Measurements from ENCODE around the gene OR2A25. TPM values are rescaled to one million over a fixed set of nuclear protein-coding genes. Genes with fewer than 3 reads are reported as not detected.
"Not testable (repeated sequence)": the region's sequence is repeated elsewhere in the genome, so short reads cannot be mapped to it uniquely, and the experiment has no call there.

Gene OR2A25
- total RNA-seq, 2 experiments from 2014 or later = not detected

GRCh38 chr7:144048648-144049047, 21.0 kb upstream of the OR2A25 start, which contains the start of gene OR2A5:
TSS of gene OR2A5 (plus strand) at chr7:144048948. CDS start at chr7:144050402, 1,454 bp downstream.
- H2AFZ ChIP-seq (ENCODE audit: low read length) = no peak within 1 kb of the TSS
- no peaks in the 10 kb centered on the region for H4K20me1 ChIP-seq (ENCODE audit: insufficient read depth, low read length)
- H3K4me3 ChIP-seq (ENCODE audit: low read depth, low read length, poor library complexity, severe bottlenecking) = no peak within 1 kb of the TSS
- no TSS peak for BruUV-seq (replicated peaks)
- ChIA-PET CTCF (ENCODE audit: unreplicated experiment) (no interaction called here), POLR2A (interaction anchor here (0.7 kb wide), 1 partner anchor 11 kb away, joined by 4 read pairs; no protein-coding TSS in a partner anchor)
- H3K9me2 ChIP-seq (ENCODE audit: insufficient read depth, low read length) = no peaks in the 10 kb centered on the region
- no peaks in the 10 kb centered on the region for H3K79me2 ChIP-seq (ENCODE audit: insufficient read depth, low read depth, low read length)
- no peaks in the 10 kb centered on the region for H3K36me3 ChIP-seq (ENCODE audit: insufficient read depth, low read length)
- no peaks in the 10 kb centered on the region for H3K9me3 ChIP-seq (ENCODE audit: low read length)
- TF ChIP-seq EZH2phosphoT487 (IDR thresholded peaks at IDR 0.05; ENCODE audit: borderline replicate concordance, low read depth, low read length) (no peak), CTCF (conservative IDR thresholded peaks at IDR 0.05; ENCODE audit: low read length) (no peak)
- no peaks in the 10 kb centered on the region for H3K4me1 ChIP-seq (ENCODE audit: insufficient read depth, low read length, poor library complexity, severe bottlenecking)
- DNase-seq (ENCODE audit: low spot score) = no peak
- H3K27ac ChIP-seq (ENCODE audit: low read depth, low read length, poor library complexity, severe bottlenecking) = no peak within 1 kb of the TSS
- intact Hi-C loops (cut with micrococcal nuclease; ENCODE audit: unreplicated experiment) = no loop called here
- no peak within 1 kb of the TSS for H3K4me2 ChIP-seq (ENCODE audit: low read length)

- H2AFZ ChIP-seq (ENCODE audit: low read length) = no peak overlapping the region
- no peak overlapping the region for H3K4me2 ChIP-seq (ENCODE audit: low read length)
- no peaks in the 10 kb centered on the region for H3K9me3 ChIP-seq (ENCODE audit: low read length)
- no TSS peak for BruUV-seq (replicated peaks)
- ChIA-PET POLR2A (no interaction called here), CTCF (ENCODE audit: unreplicated experiment) (no interaction called here)
- H4K20me1 ChIP-seq (ENCODE audit: insufficient read depth, low read length) = no peaks in the 10 kb centered on the region
- no peaks in the 10 kb centered on the region for H3K4me1 ChIP-seq (ENCODE audit: insufficient read depth, low read length, poor library complexity, severe bottlenecking)
- DNase-seq (ENCODE audit: low spot score) = no peak
- H3K27ac ChIP-seq (ENCODE audit: low read depth, low read length, poor library complexity, severe bottlenecking) = no peak overlapping the region
- no peaks in the 10 kb centered on the region for H3K79me2 ChIP-seq (ENCODE audit: insufficient read depth, low read depth, low read length)
- TF ChIP-seq EZH2phosphoT487 (IDR thresholded peaks at IDR 0.05; ENCODE audit: borderline replicate concordance, low read depth, low read length) = no peak
- no peak for TF ChIP-seq CTCF (conservative IDR thresholded peaks at IDR 0.05; ENCODE audit: low read length)
- intact Hi-C loops (cut with micrococcal nuclease; ENCODE audit: unreplicated experiment) = no loop called here
- no peak overlapping the region for H3K4me3 ChIP-seq (ENCODE audit: low read depth, low read length, poor library complexity, severe bottlenecking)
- no peaks in the 10 kb centered on the region for H3K36me3 ChIP-seq (ENCODE audit: insufficient read depth, low read length)
- no peaks in the 10 kb centered on the region for H3K9me2 ChIP-seq (ENCODE audit: insufficient read depth, low read length)
Observed at GRCh38 chr7:144049491-144049890, 20.1 kb upstream of the OR2A25 start.

- H3K79me2 ChIP-seq (ENCODE audit: insufficient read depth, low read depth, low read length) = no peaks in the 10 kb centered on the region
- CTCF ChIA-PET (ENCODE audit: unreplicated experiment) = no interaction called here
- H3K27ac ChIP-seq (ENCODE audit: low read depth, low read length, poor library complexity, severe bottlenecking) = no peak overlapping the region
- H3K4me1 ChIP-seq (ENCODE audit: insufficient read depth, low read length, poor library complexity, severe bottlenecking) = no peaks in the 10 kb centered on the region
- H3K9me2 ChIP-seq (ENCODE audit: insufficient read depth, low read length) = no peaks in the 10 kb centered on the region
- no peak overlapping the region for H3K4me3 ChIP-seq (ENCODE audit: low read depth, low read length, poor library complexity, severe bottlenecking)
- H2AFZ ChIP-seq (ENCODE audit: low read length) = no peak overlapping the region
- H4K20me1 ChIP-seq (ENCODE audit: insufficient read depth, low read length) = no peaks in the 10 kb centered on the region
- no peaks in the 10 kb centered on the region for H3K9me3 ChIP-seq (ENCODE audit: low read length)
- intact Hi-C loops (cut with micrococcal nuclease; ENCODE audit: unreplicated experiment) = no loop called here
- H3K4me2 ChIP-seq (ENCODE audit: low read length) = no peak overlapping the region
- DNase-seq (ENCODE audit: low spot score) = no peak
- no peak for TF ChIP-seq CTCF (conservative IDR thresholded peaks at IDR 0.05; ENCODE audit: low read length)
- no peak for TF ChIP-seq EZH2phosphoT487 (IDR thresholded peaks at IDR 0.05; ENCODE audit: borderline replicate concordance, low read depth, low read length)
- H3K36me3 ChIP-seq (ENCODE audit: insufficient read depth, low read length) = no peaks in the 10 kb centered on the region
- BruUV-seq (replicated peaks) = no TSS peak
- POLR2A ChIA-PET = no interaction called here
Observed at GRCh38 chr7:144050093-144050492, 19.5 kb upstream of the OR2A25 start.

GRCh38 chr7:144050884-144051283, 18.7 kb upstream of the OR2A25 start:
- H3K9me2 ChIP-seq (ENCODE audit: insufficient read depth, low read length); H3K4me2 ChIP-seq (ENCODE audit: low read length); intact Hi-C loops (cut with micrococcal nuclease; ENCODE audit: unreplicated experiment); DNase-seq (ENCODE audit: low spot score); CTCF ChIA-PET (ENCODE audit: unreplicated experiment); BruUV-seq (replicated peaks); H3K4me3 ChIP-seq (ENCODE audit: low read depth, low read length, poor library complexity, severe bottlenecking); POLR2A ChIA-PET; H3K27ac ChIP-seq (ENCODE audit: low read depth, low read length, poor library complexity, severe bottlenecking); H3K4me1 ChIP-seq (ENCODE audit: insufficient read depth, low read length, poor library complexity, severe bottlenecking); H3K36me3 ChIP-seq (ENCODE audit: insufficient read depth, low read length); H4K20me1 ChIP-seq (ENCODE audit: insufficient read depth, low read length); H2AFZ ChIP-seq (ENCODE audit: low read length); H3K79me2 ChIP-seq (ENCODE audit: insufficient read depth, low read depth, low read length); H3K9me3 ChIP-seq (ENCODE audit: low read length): not testable (repeated sequence)

Data from OCI-LY7 (cell line).